SK-N-SH (cell line): ENCODE data around the gene RELCH.

Source experiments
- CHD2 ChIP-seq: fragments of 150-350 bp; IDR thresholded peaks from 2 replicates; pipeline ENCODE4 v1.6.1; 2018; ENCODE audit warnings: low read length; ENCODE audit not compliant: partially characterized antibody
- CTCF ChIP-seq: fragments of 200-600 bp; sonication (generic); IDR thresholded peaks from 2 replicates; pipeline ENCODE4 v1.6.1; 2017; ENCODE audit warnings: antibody characterized with exemption, mild to moderate bottlenecking, moderate library complexity
- ELF1 ChIP-seq: IDR thresholded peaks from 2 replicates; pipeline ENCODE4 v1.4.0; 2012
- GABPA ChIP-seq: IDR thresholded peaks from 2 replicates; pipeline ENCODE4 v1.4.0; 2012; ENCODE audit warnings: low read depth, mild to moderate bottlenecking
- POLR2AphosphoS5 ChIP-seq: IDR thresholded peaks from 2 replicates; pipeline ENCODE4 v1.6.1; 2012; ENCODE audit warnings: low read depth, low read length
- REST ChIP-seq: IDR thresholded peaks from 2 replicates; pipeline ENCODE4 v1.6.1; 2012; ENCODE audit warnings: mild to moderate bottlenecking, low read depth, low read length, moderate library complexity
- RFX5 ChIP-seq: IDR thresholded peaks from 2 replicates; pipeline ENCODE4 v1.6.1; 2012; ENCODE audit warnings: mild to moderate bottlenecking, improper control_type of control experiment, low read length
- SMC3 ChIP-seq: IDR thresholded peaks from 2 replicates; pipeline ENCODE4 v1.6.1; 2012; ENCODE audit warnings: low read depth, low read length, improper control_type of control experiment
- TAF1 ChIP-seq: IDR thresholded peaks from 2 replicates; pipeline ENCODE4 v1.6.1; 2012; ENCODE audit warnings: low read depth, mild to moderate bottlenecking, low read length, moderate library complexity, borderline replicate concordance
- TEAD4 ChIP-seq: IDR thresholded peaks from 2 replicates; pipeline ENCODE4 v1.4.0; 2012; ENCODE audit warnings: mild to moderate bottlenecking, borderline replicate concordance; ENCODE audit not compliant: insufficient read depth
- YY1 ChIP-seq: IDR thresholded peaks from 2 replicates; pipeline ENCODE4 v1.4.0; 2012; ENCODE audit warnings: low read depth, mild to moderate bottlenecking

GRCh38 chr18:62324181-62324828 lies 137.2 kb downstream of the RELCH start:
- no peak for TF ChIP-seq TEAD4
- no peak for TF ChIP-seq CTCF
- no peak for TF ChIP-seq CHD2
- TF ChIP-seq RFX5, result no peak
- TF ChIP-seq TAF1, result no peak
- no peak for TF ChIP-seq REST
- no peak for TF ChIP-seq ELF1
- TF ChIP-seq POLR2AphosphoS5, result no peak
- no peak for TF ChIP-seq GABPA
- no peak for TF ChIP-seq YY1
- no peak for TF ChIP-seq SMC3
